ENCODE results near the gene PLCB4. TPM values are rescaled to one million over a fixed set of nuclear protein-coding genes. Genes with fewer than 3 reads are reported as not detected.

PLCB4 gene
- total RNA-seq, 1 experiment from 2014 or later, result 12.9 TPM

DNA sequence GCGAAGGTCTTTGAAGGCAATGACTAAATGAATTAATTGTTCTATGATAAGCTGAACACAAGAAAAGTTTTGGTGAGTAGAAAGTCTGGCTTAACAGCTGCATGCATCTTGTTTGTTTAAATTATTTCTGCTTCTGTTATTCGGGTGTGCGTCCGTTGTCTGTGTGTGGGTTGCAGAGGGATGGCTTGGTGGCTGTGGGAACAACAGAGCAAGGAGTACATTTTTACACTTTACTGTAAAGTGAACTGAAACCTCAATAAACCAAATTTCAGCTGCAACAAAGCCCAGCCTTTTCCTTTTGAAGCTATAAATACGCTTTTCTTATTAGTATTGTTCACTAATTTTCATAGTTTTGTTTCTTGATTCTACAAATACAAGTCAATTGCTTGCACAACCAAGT, 442.0 kb downstream of the PLCB4 start:
- Mint-ChIP-seq H3K9me3 (ENCODE audit: low read depth, unreplicated experiment) (no peaks in the 10 kb centered on the region), H3K4me3 (ENCODE audit: low read depth, unreplicated experiment) (no peak overlapping the region), H3K27ac (ENCODE audit: unreplicated experiment) (no peak overlapping the region), H3K27me3 (ENCODE audit: unreplicated experiment) (peaks cover 16% of the 10 kb centered on the region), H3K36me3 (ENCODE audit: insufficient read depth, unreplicated experiment) (no peaks in the 10 kb centered on the region), H3K4me1 (ENCODE audit: low read depth, unreplicated experiment) (no peaks in the 10 kb centered on the region)
- no TSS peak for BruUV-seq (replicated peaks)
- DNase-seq, result no peak
- intact Hi-C loops (cut with micrococcal nuclease; ENCODE audit: unreplicated experiment), result loop anchor here (10.0 kb wide), 1 partner anchor 84 kb away; no protein-coding TSS in a partner anchor
- TF ChIP-seq, protein P1, sequence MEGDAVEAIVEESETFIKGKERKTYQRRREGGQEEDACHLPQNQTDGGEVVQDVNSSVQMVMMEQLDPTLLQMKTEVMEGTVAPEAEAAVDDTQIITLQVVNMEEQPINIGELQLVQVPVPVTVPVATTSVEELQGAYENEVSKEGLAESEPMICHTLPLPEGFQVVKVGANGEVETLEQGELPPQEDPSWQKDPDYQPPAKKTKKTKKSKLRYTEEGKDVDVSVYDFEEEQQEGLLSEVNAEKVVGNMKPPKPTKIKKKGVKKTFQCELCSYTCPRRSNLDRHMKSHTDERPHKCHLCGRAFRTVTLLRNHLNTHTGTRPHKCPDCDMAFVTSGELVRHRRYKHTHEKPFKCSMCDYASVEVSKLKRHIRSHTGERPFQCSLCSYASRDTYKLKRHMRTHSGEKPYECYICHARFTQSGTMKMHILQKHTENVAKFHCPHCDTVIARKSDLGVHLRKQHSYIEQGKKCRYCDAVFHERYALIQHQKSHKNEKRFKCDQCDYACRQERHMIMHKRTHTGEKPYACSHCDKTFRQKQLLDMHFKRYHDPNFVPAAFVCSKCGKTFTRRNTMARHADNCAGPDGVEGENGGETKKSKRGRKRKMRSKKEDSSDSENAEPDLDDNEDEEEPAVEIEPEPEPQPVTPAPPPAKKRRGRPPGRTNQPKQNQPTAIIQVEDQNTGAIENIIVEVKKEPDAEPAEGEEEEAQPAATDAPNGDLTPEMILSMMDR (IDR thresholded peaks at IDR 0.05; ENCODE audit: unreplicated experiment), result no peak
- CTCF ChIA-PET, result no interaction called here

- Mint-ChIP-seq H3K27ac (ENCODE audit: unreplicated experiment) (no peak overlapping the region), H3K27me3 (ENCODE audit: unreplicated experiment) (peaks cover 16% of the 10 kb centered on the region), H3K4me1 (ENCODE audit: low read depth, unreplicated experiment) (no peaks in the 10 kb centered on the region), H3K9me3 (ENCODE audit: low read depth, unreplicated experiment) (no peaks in the 10 kb centered on the region), H3K36me3 (ENCODE audit: insufficient read depth, unreplicated experiment) (no peaks in the 10 kb centered on the region), H3K4me3 (ENCODE audit: low read depth, unreplicated experiment) (no peak overlapping the region)
- intact Hi-C loops (cut with micrococcal nuclease; ENCODE audit: unreplicated experiment), result loop anchor here (10.0 kb wide), 1 partner anchor 81 kb away; no protein-coding TSS in a partner anchor
- BruUV-seq (replicated peaks), result no TSS peak
- no peak for DNase-seq
- CTCF ChIA-PET, result no interaction called here
- TF ChIP-seq, protein P1 (IDR thresholded peaks at IDR 0.05; ENCODE audit: unreplicated experiment), result no peak
Measured at GRCh38 chr20:9514072-9514460, 445.2 kb downstream of the PLCB4 start.

GRCh38 chr20:9514461-9515213, 445.8 kb downstream of the PLCB4 start, which contains the start of gene LAMP5:
LAMP5 (plus strand) TSS chr20:9514590; CDS start chr20:9514853, 263 bp downstream.
- TF ChIP-seq, protein P1 (IDR thresholded peaks at IDR 0.05; ENCODE audit: unreplicated experiment), result no peak
- no peak for DNase-seq
- no peaks in the 10 kb centered on the region for H3K9me3 Mint-ChIP-seq (ENCODE audit: low read depth, unreplicated experiment)
- peaks cover 16% of the 10 kb centered on the region for H3K27me3 Mint-ChIP-seq (ENCODE audit: unreplicated experiment)
- no TSS peak for BruUV-seq (replicated peaks)
- H3K27ac Mint-ChIP-seq (ENCODE audit: unreplicated experiment), result no peak within 1 kb of the TSS
- CTCF ChIA-PET, result no interaction called here
- H3K4me3 Mint-ChIP-seq (ENCODE audit: low read depth, unreplicated experiment), result peak within 1 kb of the TSS; percentile 54
- intact Hi-C loops (cut with micrococcal nuclease; ENCODE audit: unreplicated experiment), result loop anchor here (10.0 kb wide), 1 partner anchor 80 kb away; no protein-coding TSS in a partner anchor
- H3K4me1 Mint-ChIP-seq (ENCODE audit: low read depth, unreplicated experiment), result no peaks in the 10 kb centered on the region
- H3K36me3 Mint-ChIP-seq (ENCODE audit: insufficient read depth, unreplicated experiment), result no peaks in the 10 kb centered on the region

DNA sequence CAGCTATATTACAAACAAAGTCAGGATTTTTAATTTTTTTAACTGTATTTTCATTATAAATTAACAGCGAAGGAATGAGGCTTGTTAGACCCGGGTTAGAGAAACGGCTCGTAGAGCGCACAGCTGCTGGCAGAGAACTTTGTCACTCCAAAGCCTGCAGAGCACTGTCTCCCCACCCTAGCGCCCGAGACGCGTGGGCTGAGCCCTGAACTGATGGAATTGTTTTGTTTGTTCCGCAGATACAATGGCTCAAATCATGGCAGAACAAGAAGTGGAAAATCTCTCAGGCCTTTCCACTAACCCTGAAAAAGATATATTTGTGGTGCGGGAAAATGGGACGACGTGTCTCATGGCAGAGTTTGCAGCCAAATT, 446.3 kb downstream of the PLCB4 start:
- no peak overlapping the region for H3K27ac Mint-ChIP-seq (ENCODE audit: unreplicated experiment)
- H3K27me3 Mint-ChIP-seq (ENCODE audit: unreplicated experiment), result peaks cover 16% of the 10 kb centered on the region
- H3K4me1 Mint-ChIP-seq (ENCODE audit: low read depth, unreplicated experiment), result no peaks in the 10 kb centered on the region
- TF ChIP-seq, protein P1 (IDR thresholded peaks at IDR 0.05; ENCODE audit: unreplicated experiment), result no peak
- H3K9me3 Mint-ChIP-seq (ENCODE audit: low read depth, unreplicated experiment), result no peaks in the 10 kb centered on the region
- BruUV-seq (replicated peaks), result no TSS peak
- H3K4me3 Mint-ChIP-seq (ENCODE audit: low read depth, unreplicated experiment), result peak overlapping the region; percentile 54
- no peak for DNase-seq
- no peaks in the 10 kb centered on the region for H3K36me3 Mint-ChIP-seq (ENCODE audit: insufficient read depth, unreplicated experiment)
- intact Hi-C loops (cut with micrococcal nuclease; ENCODE audit: unreplicated experiment), result loop anchor here (10.0 kb wide), 1 partner anchor 80 kb away; no protein-coding TSS in a partner anchor
- CTCF ChIA-PET, result no interaction called here
